Neural crest cell (in vitro differentiated cells): ENCODE measurements around the gene KIN. TPM values are rescaled to one million over a fixed set of nuclear protein-coding genes. Genes with fewer than 3 reads are reported as not detected.

Experiments
- DNase-seq: peaks from one replicate; pipeline ENCODE4 v3.0.0; 2021; ENCODE audit warnings: low read depth, mixed read lengths, low spot score
- H3K27ac Mint-ChIP-seq: one replicate; pipeline ENCODE4 v1.8.0; 2021; ENCODE audit warnings: mild to moderate bottlenecking, mixed read lengths; ENCODE audit not compliant: unreplicated experiment
- H3K27me3 Mint-ChIP-seq: 2 replicates; pipeline ENCODE4 v1.8.0; 2021; ENCODE audit warnings: low read depth, mild to moderate bottlenecking, mixed read lengths
- H3K36me3 Mint-ChIP-seq: 2 replicates; pipeline ENCODE4 v1.8.0; 2021; ENCODE audit warnings: low read depth, mild to moderate bottlenecking, mixed read lengths
- H3K4me1 Mint-ChIP-seq: 2 replicates; pipeline ENCODE4 v1.8.0; 2021; ENCODE audit warnings: mixed read lengths
- H3K4me3 Mint-ChIP-seq: one replicate; pipeline ENCODE4 v1.8.0; 2021; ENCODE audit warnings: mild to moderate bottlenecking, mixed read lengths
- H3K9me3 Mint-ChIP-seq: 2 replicates; pipeline ENCODE4 v1.8.0; 2021; ENCODE audit warnings: mixed read lengths
- total RNA-seq: library from RNA; stranded (reverse); gene quantifications from 2 replicates; pipeline ENCODE4 v1.2.1, GENCODE V29; 2021
- TF ChIP-seq, protein P1 (sequence below): fragments of 200-600 bp; sonication (generic); conservative IDR thresholded peaks from 2 replicates; pipeline ENCODE4 v1.5.0; 2021; ENCODE audit warnings: antibody characterized with exemption, mild to moderate bottlenecking

The KIN gene
- total RNA-seq, 1 donor from 2014 or later = 17.3 TPM

DNA sequence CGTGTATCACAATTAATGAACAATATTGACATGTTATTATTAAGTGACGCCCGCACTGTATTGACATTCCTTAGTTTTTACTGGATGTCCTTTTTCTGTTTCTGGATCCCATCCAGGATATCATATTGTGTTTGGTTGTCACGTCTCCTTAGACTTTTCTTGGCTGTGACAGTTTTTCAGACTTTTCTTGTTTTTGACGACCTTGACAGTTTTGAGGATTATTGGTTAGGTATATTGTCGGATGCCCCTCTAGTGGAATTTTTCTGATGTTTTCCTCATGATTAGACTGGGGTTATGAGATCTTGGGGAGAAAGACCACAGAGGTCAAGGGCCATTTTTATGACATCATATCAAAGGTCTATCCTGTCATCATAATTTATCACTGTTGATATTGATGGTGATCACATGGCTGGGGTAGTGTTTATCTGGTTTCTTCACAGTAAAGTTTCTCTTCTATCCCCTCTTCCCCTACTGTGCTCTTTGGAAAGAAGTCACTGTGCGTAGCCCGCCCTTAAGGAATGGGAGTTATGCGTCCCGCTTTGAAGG is 41.6 kb upstream of the KIN start:
- Mint-ChIP-seq H3K27me3 (no peaks in the 10 kb centered on the region), H3K4me1 (no peaks in the 10 kb centered on the region), H3K4me3 (no peak overlapping the region), H3K9me3 (no peaks in the 10 kb centered on the region), H3K27ac (no peak overlapping the region), H3K36me3 (peaks cover 13% of the 10 kb centered on the region)
- TF ChIP-seq, protein P1, sequence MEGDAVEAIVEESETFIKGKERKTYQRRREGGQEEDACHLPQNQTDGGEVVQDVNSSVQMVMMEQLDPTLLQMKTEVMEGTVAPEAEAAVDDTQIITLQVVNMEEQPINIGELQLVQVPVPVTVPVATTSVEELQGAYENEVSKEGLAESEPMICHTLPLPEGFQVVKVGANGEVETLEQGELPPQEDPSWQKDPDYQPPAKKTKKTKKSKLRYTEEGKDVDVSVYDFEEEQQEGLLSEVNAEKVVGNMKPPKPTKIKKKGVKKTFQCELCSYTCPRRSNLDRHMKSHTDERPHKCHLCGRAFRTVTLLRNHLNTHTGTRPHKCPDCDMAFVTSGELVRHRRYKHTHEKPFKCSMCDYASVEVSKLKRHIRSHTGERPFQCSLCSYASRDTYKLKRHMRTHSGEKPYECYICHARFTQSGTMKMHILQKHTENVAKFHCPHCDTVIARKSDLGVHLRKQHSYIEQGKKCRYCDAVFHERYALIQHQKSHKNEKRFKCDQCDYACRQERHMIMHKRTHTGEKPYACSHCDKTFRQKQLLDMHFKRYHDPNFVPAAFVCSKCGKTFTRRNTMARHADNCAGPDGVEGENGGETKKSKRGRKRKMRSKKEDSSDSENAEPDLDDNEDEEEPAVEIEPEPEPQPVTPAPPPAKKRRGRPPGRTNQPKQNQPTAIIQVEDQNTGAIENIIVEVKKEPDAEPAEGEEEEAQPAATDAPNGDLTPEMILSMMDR = no peak
- no peak for DNase-seq

DNA sequence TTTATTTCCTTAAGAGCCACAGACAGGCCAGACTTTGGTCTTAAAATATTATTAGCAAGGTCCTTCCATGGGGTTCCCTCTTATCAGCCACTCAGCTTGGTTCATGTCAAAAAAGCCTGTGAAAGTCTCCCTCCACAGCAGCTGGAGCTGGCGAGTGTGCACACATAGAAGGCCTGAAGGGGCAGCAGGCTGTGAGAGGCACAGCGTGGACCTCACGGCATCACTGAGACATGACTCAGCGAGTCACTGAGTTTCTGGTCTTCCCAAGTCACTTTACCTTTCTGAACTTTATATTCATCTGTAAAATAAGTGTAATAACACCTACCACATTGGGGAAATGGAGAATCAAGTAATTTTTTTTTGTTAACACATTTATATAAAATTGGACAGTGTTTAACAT is 39.2 kb upstream of the KIN start:
- Mint-ChIP-seq H3K4me1 (no peaks in the 10 kb centered on the region), H3K4me3 (no peak overlapping the region), H3K9me3 (no peaks in the 10 kb centered on the region), H3K27me3 (no peaks in the 10 kb centered on the region), H3K27ac (no peak overlapping the region), H3K36me3 (peaks cover 13% of the 10 kb centered on the region)
- TF ChIP-seq, protein P1 = no peak
- no peak for DNase-seq

DNA sequence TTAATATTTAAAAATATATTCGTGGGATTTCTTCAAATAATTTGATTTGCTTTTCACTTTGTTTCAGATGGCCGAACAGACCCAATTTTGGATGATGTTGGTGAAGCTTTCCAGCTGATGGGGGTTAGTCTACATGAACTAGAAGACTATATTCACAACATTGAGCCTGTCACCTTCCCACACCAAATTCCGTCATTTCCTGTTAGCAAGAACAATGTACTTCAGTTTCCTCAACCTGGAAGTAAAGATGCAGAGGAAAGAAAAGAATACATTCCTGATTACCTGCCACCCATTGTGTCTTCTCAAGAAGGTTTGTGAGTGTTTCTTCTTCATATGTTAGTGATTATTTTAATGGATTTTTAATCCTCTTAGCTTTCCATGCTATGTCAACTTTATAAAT is 36.5 kb upstream of the KIN start:
- H3K4me3 Mint-ChIP-seq = no peak overlapping the region
- H3K27me3 Mint-ChIP-seq = no peaks in the 10 kb centered on the region
- H3K36me3 Mint-ChIP-seq = peaks cover 9% of the 10 kb centered on the region
- DNase-seq = no peak
- peaks cover 10% of the 10 kb centered on the region for H3K4me1 Mint-ChIP-seq
- H3K27ac Mint-ChIP-seq = no peak overlapping the region
- TF ChIP-seq, protein P1 = no peak
- H3K9me3 Mint-ChIP-seq = no peaks in the 10 kb centered on the region

DNA sequence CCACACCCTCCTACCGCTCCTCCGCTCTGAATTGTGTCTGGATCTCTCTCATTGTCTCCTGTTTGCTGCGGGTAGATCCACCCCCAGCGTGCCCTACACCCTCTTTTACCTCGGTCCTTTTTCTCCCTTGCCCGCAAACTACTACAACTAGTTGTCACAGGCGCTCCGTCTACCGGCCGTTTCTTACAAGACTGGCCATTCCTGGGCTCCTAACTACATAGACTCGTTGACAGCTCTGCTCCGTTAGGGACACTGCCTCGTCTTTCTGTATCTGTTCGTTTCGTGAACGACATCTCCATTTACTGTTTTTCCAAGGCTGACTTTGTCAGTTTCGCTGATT is 31.3 kb upstream of the KIN start:
- Mint-ChIP-seq H3K27ac (peak overlapping the region; percentile 91), H3K27me3 (peaks cover 40% of the 10 kb centered on the region), H3K9me3 (no peaks in the 10 kb centered on the region), H3K4me1 (peaks cover 18% of the 10 kb centered on the region), H3K4me3 (peak overlapping the region; percentile 98), H3K36me3 (no peaks in the 10 kb centered on the region)
- TF ChIP-seq, protein P1 = no peak
- DNase-seq = peak; percentile 13

DNA sequence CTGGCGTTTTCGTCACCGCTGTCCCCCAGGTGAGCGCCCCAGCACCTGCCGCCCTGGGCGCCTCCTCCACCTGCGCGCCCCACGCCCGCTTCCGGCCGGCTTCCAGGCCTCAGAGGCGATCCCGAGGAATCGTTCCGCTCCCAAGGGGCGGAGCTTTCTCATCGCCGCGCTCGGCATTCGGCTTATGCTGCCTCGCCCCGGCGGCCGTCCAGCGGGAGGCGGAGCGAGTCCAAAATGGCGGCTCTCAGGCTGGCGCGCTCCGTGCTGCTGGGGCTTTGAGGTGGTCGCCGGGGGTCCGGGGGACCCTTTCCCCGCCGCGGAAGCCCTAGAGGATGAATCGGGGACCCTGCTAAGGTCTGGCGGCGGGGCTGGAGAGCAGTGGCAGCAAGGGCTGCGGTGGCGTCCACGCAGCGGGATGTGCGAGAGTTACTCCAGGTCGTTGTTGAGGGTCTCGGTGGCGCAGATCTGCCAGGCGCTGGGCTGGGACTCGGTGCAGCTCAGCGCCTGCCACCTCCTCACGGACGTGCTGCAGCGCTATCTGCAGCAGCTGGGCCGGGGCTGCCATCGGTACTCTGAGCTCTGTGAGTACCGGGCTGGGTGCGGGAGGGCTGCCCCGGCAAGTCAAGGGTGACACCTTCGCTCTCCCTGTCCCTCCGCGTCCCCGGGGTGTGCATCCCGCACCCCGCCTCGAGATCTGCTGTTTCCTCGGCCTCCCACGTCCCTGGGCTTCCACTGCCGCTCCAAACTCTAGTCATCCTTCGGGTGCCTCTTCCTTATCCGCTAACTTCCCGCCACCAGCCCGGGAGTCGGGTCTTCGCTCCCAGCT is 30.7 kb upstream of the KIN start, which contains the start of gene TAF3:
TSS of gene TAF3 (plus strand) at position 211 of the 826 bp plus-strand sequence. CDS start at position 416, 205 bp downstream.
- TF ChIP-seq, protein P1 = no peak
- peak; percentile 86 for DNase-seq
- Mint-ChIP-seq H3K36me3 (no peaks in the 10 kb centered on the region), H3K4me3 (peak within 1 kb of the TSS; percentile 98), H3K4me1 (peaks cover 18% of the 10 kb centered on the region), H3K27ac (peak within 1 kb of the TSS; percentile 91), H3K9me3 (no peaks in the 10 kb centered on the region), H3K27me3 (peaks cover 46% of the 10 kb centered on the region)
